Spleen (tissue), 11 donors: ENCODE results near the gene NUP210. TPM values are rescaled to one million over a fixed set of nuclear protein-coding genes. Genes with fewer than 3 reads are reported as not detected.

Source experiments
- DNase-seq: peaks from one replicate; pipeline ENCODE4 v3.0.0-alpha.2; 2020
- H3K27ac ChIP-seq, 8 donors: fragments of 200-600 bp; sonication (generic) in 7 of 8; 1 replicate in 4 of 8; 2 replicates in 4 of 8; pipeline versions ENCODE4 v1.5.0 to v1.8.0; 2016 to 2021; ENCODE audit warnings: inconsistent platforms in 4 of 8, mild to moderate bottlenecking in 4 of 8, moderate library complexity in 1 of 8
- H3K27me3 ChIP-seq, 7 donors: fragments of 200-600 bp; sonication (generic) in 6 of 7; replicated peaks in 1 of 7; 1 replicate in 4 of 7; 2 replicates in 3 of 7; pipeline versions ENCODE4 v1.5.0 to v1.8.0; 2016 to 2021; ENCODE audit warnings: inconsistent platforms in 3 of 7, mild to moderate bottlenecking in 1 of 7
- H3K36me3 ChIP-seq, 6 donors: fragments of 200-600 bp; sonication (generic) in 5 of 6; 1 replicate in 4 of 6; 2 replicates in 2 of 6; pipeline versions ENCODE4 v1.5.0 to v1.8.0; 2016 to 2021; ENCODE audit warnings: inconsistent platforms in 2 of 6
- H3K4me1 ChIP-seq, 6 donors: fragments of 200-600 bp; sonication (generic) in 5 of 6; 1 replicate in 3 of 6; 2 replicates in 3 of 6; pipeline versions ENCODE4 v1.5.0 to v1.8.0; 2016 to 2021; ENCODE audit warnings: inconsistent platforms in 3 of 6
- H3K4me3 ChIP-seq, 8 donors: fragments of 200-600 bp; sonication (generic) in 7 of 8; 1 replicate in 4 of 8; 2 replicates in 4 of 8; pipeline versions ENCODE4 v1.5.0 to v1.8.0; 2016 to 2021; ENCODE audit warnings: inconsistent platforms in 4 of 8, mild to moderate bottlenecking in 4 of 8, moderate library complexity in 2 of 8
- H3K9me3 ChIP-seq, 8 donors: fragments of 200-600 bp; sonication (generic) in 7 of 8; 1 replicate in 4 of 8; 2 replicates in 4 of 8; pipeline versions ENCODE4 v1.5.0 to v1.8.0; 2016 to 2021; ENCODE audit warnings: inconsistent platforms in 4 of 8
- CTCF ChIP-seq, 11 experiments: fragments of 200-600 bp in 7 of 11; fragments of 450-650 bp in 4 of 11; sonication (generic) in 4 of 11; IDR thresholded peaks in 8 of 11; conservative IDR thresholded peaks in 3 of 11; 1 replicate in 7 of 11; 2 replicates in 4 of 11; pipeline versions ENCODE4 v1.4.0 to v1.8.0; 2016 to 2021; ENCODE audit warnings: antibody characterized with exemption in 11 of 11, inconsistent platforms in 4 of 11, mild to moderate bottlenecking in 1 of 11
- POLR2A ChIP-seq, 3 donors: fragments of 450-650 bp; IDR thresholded peaks; one replicate each; pipeline ENCODE4 v1.5.1; 2017; ENCODE audit warnings: antibody characterized with exemption in 3 of 3, mild to moderate bottlenecking in 1 of 3
- POLR2AphosphoS5 ChIP-seq, 3 donors: sonication (generic); formaldehyde crosslinking; IDR thresholded peaks; one replicate each; pipeline ENCODE4 v1.5.1; 2017; ENCODE audit warnings: antibody characterized with exemption in 3 of 3
- WGBS, 5 donors: extraction: QIAGEN DNeasy Blood & Tissue Kit in 3 of 5; methylation state at CpG; one replicate each; pipeline versions ENCODE4 v1.1.5 to v1.1.7; 2013 to 2018; 5-methylcytosine and 5-hydroxymethylcytosine counted together
- intact Hi-C: fragments of 100-400 bp; cut with DNase I; formaldehyde crosslinking; loops from one replicate; pipeline ENCODE4 v1.15.0; 2023; ENCODE audit warnings: low total_unique reads
- polyA plus RNA-seq, 3 donors: library from polyadenylated mRNA; stranded (reverse); fragments of 200-250 nt; gene quantifications; one replicate each; pipeline ENCODE4 v1.2.1, GENCODE V29; 2013
- total RNA-seq, 7 donors: library from RNA; depleted of rRNA in 3 of 7; stranded (reverse); fragments of >200 nt in 3 of 7; fragmentation: NEBNext Ultra II Directional in 4 of 7; extraction: Animal tissue kit (Norgen Biotek cat#: 25700) in 4 of 7; gene quantifications; one replicate each; pipeline versions ENCODE4 v1.1.0 to v1.2.1, GENCODE V29; 2016 to 2021
- donor health status: healthy with polysubstance abuse.
- donor health status: DM: no; HTN: no; CAD: no; lungs with moderate emphysema.
- donor health status: DM: no; HTN: no; CAD: no.
- donor health status: Bipolar disorder and iron deficiency.
- donor health status: healthy.
- donor health status: DM: no; HTN: no; CAD: no.
- donor health status: DM: yes; HTN: yes; CAD: no.

The NUP210 gene
- total and polyA plus RNA-seq, 10 donors: 20.1 to 76.8 (median 58.2) TPM

DNA sequence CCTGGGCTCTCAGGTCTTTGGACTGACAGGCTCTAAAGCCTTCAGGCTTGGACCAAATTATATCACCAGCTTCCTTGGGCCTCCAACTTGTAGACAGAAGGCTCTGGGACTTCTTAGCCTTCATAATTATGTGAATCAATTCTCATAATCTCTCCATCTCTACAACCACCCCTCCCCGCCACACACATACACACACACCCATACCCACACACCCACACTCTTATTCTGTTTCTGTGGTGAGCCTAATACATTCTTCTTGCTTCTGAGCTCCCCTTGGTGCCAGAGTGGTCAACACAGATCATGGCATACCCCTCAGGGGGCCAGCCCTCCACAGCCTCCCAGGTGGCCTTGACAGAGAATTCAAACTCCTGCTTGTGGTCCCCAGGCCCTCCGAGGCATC is 5.6 kb upstream of the NUP210 start:
- Histone ChIP-seq H3K27me3 (peaks cover 0 to 1% (median 0%) of the 10 kb centered on the region in 7 donors), H3K9me3 (no peaks in the 10 kb centered on the region), H3K36me3 (no peaks in the 10 kb centered on the region), H3K4me3 (no peak overlapping the region), H3K4me1 (peaks cover 7 to 29% (median 21%) of the 10 kb centered on the region in 6 donors), H3K27ac (no peak overlapping the region)
- TF ChIP-seq POLR2AphosphoS5 (IDR thresholded peaks at IDR 0.05): no peak
- TF ChIP-seq POLR2A (IDR thresholded peaks at IDR 0.05): no peak
- no peak for TF ChIP-seq CTCF (IDR thresholded peaks at IDR 0.05 in 8 of 11, conservative IDR thresholded peaks at IDR 0.05 in 3 of 11)
- DNase-seq: no peak
- intact Hi-C loops: no loop called here
- WGBS, 5 donors: 85 to 93% (median 90%) methylated on average over 2 of the region's 2 CpGs

GRCh38 chr3:13424865-13425617 is 4.9 kb upstream of the NUP210 start:
- no peak for TF ChIP-seq POLR2AphosphoS5 (IDR thresholded peaks at IDR 0.05)
- TF ChIP-seq CTCF (IDR thresholded peaks at IDR 0.05 in 8 of 11, conservative IDR thresholded peaks at IDR 0.05 in 3 of 11): no peak
- no peak for TF ChIP-seq POLR2A (IDR thresholded peaks at IDR 0.05)
- H3K27ac ChIP-seq: no peak overlapping the region
- H3K9me3 ChIP-seq: no peaks in the 10 kb centered on the region
- no peaks in the 10 kb centered on the region for H3K36me3 ChIP-seq
- DNase-seq: no peak
- 82 to 92% (median 89%) methylated on average over 4 of the region's 4 CpGs for WGBS, 5 donors
- intact Hi-C loops: no loop called here
- H3K27me3 ChIP-seq: peaks cover 0 to 6% (median 0%) of the 10 kb centered on the region in 7 donors
- peaks cover 7 to 34% (median 25%) of the 10 kb centered on the region in 6 donors for H3K4me1 ChIP-seq
- H3K4me3 ChIP-seq: no peak overlapping the region

DNA sequence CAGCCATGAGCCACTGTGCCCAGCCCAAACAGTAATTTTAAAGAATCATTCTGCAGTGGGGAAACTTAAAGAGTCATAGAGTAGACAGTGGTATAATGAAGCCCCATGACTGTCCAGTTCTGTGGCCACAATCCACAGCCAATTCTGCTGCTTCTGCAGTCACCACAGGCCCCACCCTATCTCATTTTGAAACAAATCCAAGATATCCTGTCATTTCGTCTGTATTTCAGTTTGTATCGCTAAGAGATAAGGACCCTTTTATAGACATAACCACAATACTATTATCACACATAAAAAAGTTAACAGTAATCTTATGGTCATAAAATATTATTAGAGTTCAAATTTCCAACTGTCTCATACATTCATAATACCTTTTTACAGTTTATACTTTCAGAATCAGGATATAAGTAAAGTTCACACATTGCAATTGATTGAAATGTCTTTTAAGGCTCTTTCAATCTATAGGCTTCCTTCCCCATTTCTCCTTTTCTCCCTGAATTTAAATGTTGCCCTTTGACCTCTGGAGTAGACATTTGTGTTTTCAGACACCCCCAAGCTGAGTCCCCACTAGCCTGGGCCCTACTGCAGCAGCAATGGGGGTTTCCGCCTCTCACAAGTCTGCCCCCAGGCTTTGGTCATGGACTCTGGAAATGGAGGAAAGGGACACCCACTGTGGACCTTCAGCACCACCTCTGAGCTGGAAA is 4.2 kb upstream of the NUP210 start:
- peak overlapping the region in 3 of 8 donors; percentile 16 to 38 (median 17) for H3K27ac ChIP-seq
- no peak for DNase-seq
- no peak overlapping the region for H3K4me3 ChIP-seq
- H3K4me1 ChIP-seq: peaks cover 8 to 37% (median 27%) of the 10 kb centered on the region in 6 donors
- no peaks in the 10 kb centered on the region for H3K36me3 ChIP-seq
- 53 to 75% (median 66%) methylated on average over 3 of the region's 3 CpGs for WGBS, 5 donors
- H3K9me3 ChIP-seq: no peaks in the 10 kb centered on the region
- intact Hi-C loops: no loop called here
- TF ChIP-seq POLR2AphosphoS5 (IDR thresholded peaks at IDR 0.05) (no peak), POLR2A (IDR thresholded peaks at IDR 0.05) (no peak), CTCF (IDR thresholded peaks at IDR 0.05 in 8 of 11, conservative IDR thresholded peaks at IDR 0.05 in 3 of 11) (no peak)
- H3K27me3 ChIP-seq: peaks cover 0 to 10% (median 0%) of the 10 kb centered on the region in 7 donors
